ENCODE data around the gene PPAT.
"Not testable (repeated sequence)": the region's sequence is repeated elsewhere in the genome, so short reads cannot be mapped to it uniquely, and the experiment has no call there.

PPAT gene

DNA sequence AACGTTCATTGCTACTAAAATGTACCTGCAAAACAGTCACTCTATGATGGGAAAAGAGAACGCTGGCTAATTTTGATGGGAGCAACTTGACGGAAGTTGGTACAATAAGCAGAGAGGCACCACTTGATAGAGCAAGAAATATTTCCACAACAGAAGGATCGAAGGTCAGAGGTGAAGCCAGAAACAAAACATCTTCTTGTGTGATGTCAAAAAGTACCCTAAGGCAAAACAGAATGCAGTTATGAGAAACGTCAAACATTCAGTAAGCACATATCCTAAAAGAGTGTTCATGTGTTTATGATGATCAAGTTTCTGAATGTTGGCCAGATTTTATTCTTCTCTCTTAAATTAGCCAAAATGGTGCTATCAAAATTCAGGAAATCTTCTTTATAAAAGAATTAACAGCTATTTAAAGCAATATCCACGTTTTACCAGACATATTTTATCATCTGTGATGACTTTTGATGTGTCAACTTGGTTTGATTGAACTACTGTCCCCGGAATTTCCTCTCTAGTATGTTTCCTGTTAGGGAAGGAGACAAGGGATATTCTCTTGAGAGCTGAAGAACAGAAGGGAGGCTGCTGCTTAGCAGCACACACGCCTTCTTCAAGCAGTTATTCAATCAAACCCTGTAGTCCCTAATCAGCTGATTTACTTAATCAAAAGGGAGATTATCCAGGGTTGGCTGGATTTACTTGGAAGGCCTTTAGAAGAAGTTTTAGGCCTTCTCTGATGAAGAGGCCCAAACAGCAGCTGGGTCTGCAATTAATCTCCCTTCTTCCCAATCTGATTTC is 63.8 kb downstream of the PPAT start:
- Mint-ChIP-seq H3K4me3 (no peak overlapping the region), H3K4me1 (peaks cover 9% of the 10 kb centered on the region), H3K9me3 (no peaks in the 10 kb centered on the region), H3K27me3 (no peaks in the 10 kb centered on the region), H3K27ac (no peak overlapping the region), H3K36me3 (peaks cover 18% of the 10 kb centered on the region)

- Mint-ChIP-seq H3K9me3 (no peaks in the 10 kb centered on the region), H3K4me3 (no peak overlapping the region), H3K4me1 (peaks cover 7% of the 10 kb centered on the region), H3K27ac (no peak overlapping the region), H3K36me3 (peaks cover 19% of the 10 kb centered on the region), H3K27me3 (no peaks in the 10 kb centered on the region)
Observed at GRCh38 chr4:56370377-56370776, 65.0 kb downstream of the PPAT start.

- not testable (repeated sequence) for H3K4me3 Mint-ChIP-seq, H3K9me3 Mint-ChIP-seq, H3K4me1 Mint-ChIP-seq, H3K27me3 Mint-ChIP-seq, H3K27ac Mint-ChIP-seq
- H3K36me3 Mint-ChIP-seq, result peaks cover 18% of the 10 kb centered on the region
Observed at GRCh38 chr4:56362981-56363380, 72.4 kb downstream of the PPAT start.

DNA sequence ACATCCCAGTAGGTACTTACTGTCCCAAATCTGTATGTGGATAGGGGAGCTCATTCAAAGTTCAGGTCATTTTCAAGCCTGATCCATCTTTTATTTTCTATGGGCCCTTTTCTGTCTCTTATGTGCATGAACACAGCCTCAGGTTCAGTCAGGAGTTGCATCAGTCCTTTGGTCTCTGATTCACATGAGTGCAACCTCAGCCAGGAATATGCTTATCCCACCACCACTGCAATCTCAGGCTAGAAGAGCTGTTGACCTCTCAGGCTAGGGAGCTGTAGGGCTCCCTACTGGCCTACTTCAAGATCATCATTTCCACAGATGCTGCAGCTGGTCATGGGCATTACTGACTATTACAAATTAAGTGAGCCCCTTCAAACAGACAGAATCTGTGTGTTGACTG is 75.3 kb downstream of the PPAT start:
- H3K27me3 Mint-ChIP-seq, result no peaks in the 10 kb centered on the region
- no peak overlapping the region for H3K4me3 Mint-ChIP-seq
- H3K27ac Mint-ChIP-seq, result no peak overlapping the region
- H3K9me3 Mint-ChIP-seq, result peaks cover 5% of the 10 kb centered on the region
- H3K4me1 Mint-ChIP-seq, result no peaks in the 10 kb centered on the region
- H3K36me3 Mint-ChIP-seq, result peaks cover 13% of the 10 kb centered on the region

GRCh38 chr4:56356650-56357049 is 78.8 kb downstream of the PPAT start:
- H3K4me3 Mint-ChIP-seq, result no peak overlapping the region
- no peaks in the 10 kb centered on the region for H3K27me3 Mint-ChIP-seq
- peaks cover 7% of the 10 kb centered on the region for H3K36me3 Mint-ChIP-seq
- H3K4me1 Mint-ChIP-seq, result no peaks in the 10 kb centered on the region
- H3K9me3 Mint-ChIP-seq, result no peaks in the 10 kb centered on the region
- no peak overlapping the region for H3K27ac Mint-ChIP-seq

GRCh38 chr4:56348576-56348975 is 86.8 kb downstream of the PPAT start:
- H3K27ac Mint-ChIP-seq, result no peak overlapping the region
- peaks cover 7% of the 10 kb centered on the region for H3K36me3 Mint-ChIP-seq
- H3K4me3 Mint-ChIP-seq, result no peak overlapping the region
- H3K27me3 Mint-ChIP-seq, result no peaks in the 10 kb centered on the region
- H3K9me3 Mint-ChIP-seq, result no peaks in the 10 kb centered on the region
- peaks cover 7% of the 10 kb centered on the region for H3K4me1 Mint-ChIP-seq

GRCh38 chr4:56345458-56345857 is 90.0 kb downstream of the PPAT start:
- peaks cover 14% of the 10 kb centered on the region for H3K36me3 Mint-ChIP-seq
- H3K4me1 Mint-ChIP-seq, result peaks cover 13% of the 10 kb centered on the region
- H3K9me3 Mint-ChIP-seq, result no peaks in the 10 kb centered on the region

More at GRCh38 chr4:56345458-56345857, 90.0 kb downstream of the PPAT start:
- Mint-ChIP-seq H3K27me3 (no peaks in the 10 kb centered on the region), H3K27ac (no peak overlapping the region), H3K4me3 (no peak overlapping the region)
